ENCODE results near the gene MTURN. TPM values are rescaled to one million over a fixed set of nuclear protein-coding genes. Genes with fewer than 3 reads are reported as not detected.
A peak's percentile ranks its signal among the peaks of the same experiment; 100 is the strongest.

Gene MTURN
- total RNA-seq = 10 to 100 TPM; 31.0 to 79.6 TPM
- 10 to 100 TPM; 13.5 to 15.1 TPM for polyA plus RNA-seq
- long read RNA-seq, donor 1, full-length matches to known transcripts = 41 of 41 reads
- long read RNA-seq, donor 1, partial matches to known transcripts = 0 of 41 reads
- long read RNA-seq, donor 1, other reads (novel, unspliced or antisense) = 0 of 41 reads
- long read RNA-seq, donor 2, full-length matches to known transcripts = 13 of 13 reads
- long read RNA-seq, donor 2, partial matches to known transcripts = 0 of 13 reads
- long read RNA-seq, donor 2, other reads (novel, unspliced or antisense) = 0 of 13 reads
- long read RNA-seq, donor 3, full-length matches to known transcripts = 21 of 21 reads
- long read RNA-seq, donor 3, partial matches to known transcripts = 0 of 21 reads
- long read RNA-seq, donor 3, other reads (novel, unspliced or antisense) = 0 of 21 reads
- long read RNA-seq, donor 4, full-length matches to known transcripts = 12 of 12 reads
- long read RNA-seq, donor 4, partial matches to known transcripts = 0 of 12 reads
- long read RNA-seq, donor 4, other reads (novel, unspliced or antisense) = 0 of 12 reads
- long read RNA-seq, donor 5, full-length matches to known transcripts = 21 of 21 reads
- long read RNA-seq, donor 5, partial matches to known transcripts = 0 of 21 reads
- long read RNA-seq, donor 5, other reads (novel, unspliced or antisense) = 0 of 21 reads

DNA sequence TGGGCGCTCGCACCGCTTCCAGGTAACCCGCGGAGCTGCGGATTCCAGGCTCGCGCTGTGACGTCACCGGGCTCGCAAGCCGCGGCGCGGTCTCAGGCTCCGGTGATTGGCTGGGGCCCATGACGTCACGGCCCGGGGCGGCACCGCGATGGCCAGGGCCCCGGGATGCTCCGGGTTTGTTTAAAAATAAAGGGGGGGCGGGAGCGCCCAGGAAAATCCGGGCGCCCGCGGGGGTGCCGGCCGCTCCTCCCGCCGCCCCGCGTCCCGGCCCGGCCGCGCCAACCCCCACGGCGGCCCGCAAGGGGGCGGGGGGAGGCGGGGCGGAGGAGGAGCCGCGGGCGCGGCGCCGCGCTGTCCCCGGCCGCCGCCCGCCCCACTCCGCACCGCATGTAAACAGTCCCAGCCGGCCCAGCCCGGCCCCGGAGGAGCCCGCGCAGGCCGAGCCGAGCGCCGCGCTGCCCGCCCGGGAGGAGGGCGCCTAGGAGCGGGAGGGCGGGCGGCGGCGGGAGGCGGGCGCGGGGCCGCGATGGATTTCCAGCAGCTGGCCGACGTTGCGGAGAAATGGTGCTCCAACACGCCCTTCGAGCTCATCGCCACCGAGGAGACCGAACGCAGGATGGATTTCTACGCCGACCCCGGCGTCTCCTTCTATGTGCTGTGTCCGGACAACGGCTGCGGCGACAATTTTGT is at the start of gene MTURN:
TSS of gene MTURN (plus strand) at position 376 of the 690 bp plus-strand sequence. CDS start at position 527, 151 bp downstream.
- Histone ChIP-seq H3K27ac (ENCODE audit: low read depth in 1 of 2, low read length in 1 of 2) (peak within 1 kb of the TSS; percentile 70 to 96), H3K4me3 (peak within 1 kb of the TSS; percentile 86), H3K9ac (ENCODE audit: insufficient read depth in 1 of 2, low read length in 2 of 2) (peak within 1 kb of the TSS; percentile 43 to 66), H3K36me3 (ENCODE audit: control insufficient read depth in 4 of 4, insufficient read depth in 4 of 4, low read length in 4 of 4) (no peaks in the 10 kb centered on the region), H3K9me3 (ENCODE audit: control insufficient read depth in 4 of 4, insufficient read depth in 3 of 4, low read length in 3 of 4) (no peaks in the 10 kb centered on the region), H3K4me1 (ENCODE audit: control insufficient read depth in 5 of 5, insufficient read depth in 5 of 5, low read length in 5 of 5) (peaks cover 0 to 12% (median 2%) of the 10 kb centered on the region in 5 donors), H3K27me3 (ENCODE audit: control insufficient read depth in 3 of 3, insufficient read depth in 3 of 3, low read length in 2 of 3) (no peaks in the 10 kb centered on the region)
- TF ChIP-seq, protein P1, sequence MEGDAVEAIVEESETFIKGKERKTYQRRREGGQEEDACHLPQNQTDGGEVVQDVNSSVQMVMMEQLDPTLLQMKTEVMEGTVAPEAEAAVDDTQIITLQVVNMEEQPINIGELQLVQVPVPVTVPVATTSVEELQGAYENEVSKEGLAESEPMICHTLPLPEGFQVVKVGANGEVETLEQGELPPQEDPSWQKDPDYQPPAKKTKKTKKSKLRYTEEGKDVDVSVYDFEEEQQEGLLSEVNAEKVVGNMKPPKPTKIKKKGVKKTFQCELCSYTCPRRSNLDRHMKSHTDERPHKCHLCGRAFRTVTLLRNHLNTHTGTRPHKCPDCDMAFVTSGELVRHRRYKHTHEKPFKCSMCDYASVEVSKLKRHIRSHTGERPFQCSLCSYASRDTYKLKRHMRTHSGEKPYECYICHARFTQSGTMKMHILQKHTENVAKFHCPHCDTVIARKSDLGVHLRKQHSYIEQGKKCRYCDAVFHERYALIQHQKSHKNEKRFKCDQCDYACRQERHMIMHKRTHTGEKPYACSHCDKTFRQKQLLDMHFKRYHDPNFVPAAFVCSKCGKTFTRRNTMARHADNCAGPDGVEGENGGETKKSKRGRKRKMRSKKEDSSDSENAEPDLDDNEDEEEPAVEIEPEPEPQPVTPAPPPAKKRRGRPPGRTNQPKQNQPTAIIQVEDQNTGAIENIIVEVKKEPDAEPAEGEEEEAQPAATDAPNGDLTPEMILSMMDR (IDR thresholded peaks at IDR 0.05; ENCODE audit: control extremely low read depth, extremely low read depth) = no peak
- 0 to 1% methylated on average over 65 to 99 of the region's 99 CpGs for WGBS, 2 donors
- DNase-seq = peak; percentile 89 to 92 (median 91)
- peak; percentile 80 for ATAC-seq (ENCODE audit: insufficient read depth, low FRiP score)

DNA sequence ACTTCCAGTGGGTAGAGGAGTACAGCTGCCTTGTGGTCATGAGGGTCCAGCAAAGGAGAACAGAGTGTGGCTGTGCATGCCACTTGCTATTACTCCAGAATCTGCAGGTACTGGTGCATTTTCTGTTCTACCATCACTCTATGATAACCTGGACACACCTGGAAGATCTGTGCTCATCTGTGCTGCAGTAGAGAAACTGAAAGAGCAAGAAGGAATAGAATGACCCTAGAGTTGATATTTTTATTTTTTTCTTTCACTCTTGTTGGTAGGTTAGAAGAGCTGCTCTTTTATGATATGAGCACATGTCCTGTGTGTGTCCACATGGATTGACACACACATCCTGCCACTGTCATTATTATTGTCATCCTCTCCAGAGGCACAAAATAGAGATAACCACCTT is 48.3 kb upstream of the MTURN start:
- Histone ChIP-seq H3K27ac (ENCODE audit: low read depth in 1 of 2, low read length in 1 of 2) (no peak overlapping the region), H3K9ac (ENCODE audit: insufficient read depth in 1 of 2, low read length in 2 of 2) (no peak overlapping the region), H3K27me3 (ENCODE audit: control insufficient read depth in 3 of 3, insufficient read depth in 3 of 3, low read length in 2 of 3) (no peaks in the 10 kb centered on the region), H3K4me3 (no peak overlapping the region), H3K9me3 (ENCODE audit: control insufficient read depth in 4 of 4, insufficient read depth in 3 of 4, low read length in 3 of 4) (no peaks in the 10 kb centered on the region), H3K36me3 (ENCODE audit: control insufficient read depth in 4 of 4, insufficient read depth in 4 of 4, low read length in 4 of 4) (peaks cover 0 to 8% (median 0%) of the 10 kb centered on the region in 4 donors), H3K4me1 (ENCODE audit: control insufficient read depth in 5 of 5, insufficient read depth in 5 of 5, low read length in 5 of 5) (peaks cover 0 to 2% (median 0%) of the 10 kb centered on the region in 5 donors)
- TF ChIP-seq, protein P1 (IDR thresholded peaks at IDR 0.05; ENCODE audit: control extremely low read depth, extremely low read depth) = no peak
- no peak for ATAC-seq (ENCODE audit: insufficient read depth, low FRiP score)
- no peak for DNase-seq

DNA sequence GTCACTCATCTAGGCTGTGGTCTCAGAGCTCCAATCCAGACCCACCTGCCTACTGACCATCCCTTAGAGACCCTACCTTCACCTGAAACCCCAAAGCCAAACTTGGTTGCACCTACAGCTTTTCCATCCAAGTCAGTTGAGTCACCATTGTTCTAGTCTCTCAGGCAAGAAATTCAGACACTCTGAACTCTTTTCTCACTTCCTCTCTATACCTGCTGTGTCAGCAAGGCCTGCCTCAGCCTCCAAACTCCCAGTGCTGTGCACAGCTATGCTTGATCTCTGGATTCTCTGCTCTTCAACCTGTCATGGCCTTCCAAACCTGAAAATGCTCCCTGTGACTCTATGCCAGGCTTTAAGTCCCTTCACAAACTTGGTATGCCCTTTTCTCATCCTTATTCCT is 47.4 kb upstream of the MTURN start:
- H3K27ac ChIP-seq (ENCODE audit: low read depth in 1 of 2, low read length in 1 of 2) = no peak overlapping the region
- ATAC-seq (ENCODE audit: insufficient read depth, low FRiP score) (no peak), DNase-seq (no peak)
- no peak overlapping the region for H3K4me3 ChIP-seq
- H3K36me3 ChIP-seq (ENCODE audit: control insufficient read depth in 4 of 4, insufficient read depth in 4 of 4, low read length in 4 of 4) = peaks cover 0 to 8% (median 0%) of the 10 kb centered on the region in 4 donors
- TF ChIP-seq, protein P1 (IDR thresholded peaks at IDR 0.05; ENCODE audit: control extremely low read depth, extremely low read depth) = no peak
- no peaks in the 10 kb centered on the region for H3K27me3 ChIP-seq (ENCODE audit: control insufficient read depth in 3 of 3, insufficient read depth in 3 of 3, low read length in 2 of 3)
- H3K4me1 ChIP-seq (ENCODE audit: control insufficient read depth in 5 of 5, insufficient read depth in 5 of 5, low read length in 5 of 5) = peaks cover 0 to 2% (median 0%) of the 10 kb centered on the region in 5 donors
- no peaks in the 10 kb centered on the region for H3K9me3 ChIP-seq (ENCODE audit: control insufficient read depth in 4 of 4, insufficient read depth in 3 of 4, low read length in 3 of 4)
- H3K9ac ChIP-seq (ENCODE audit: insufficient read depth in 1 of 2, low read length in 2 of 2) = no peak overlapping the region

Measured in lung (tissue), 16 donors.